Measurements from ENCODE around the gene CCDC187. TPM values are rescaled to one million over a fixed set of nuclear protein-coding genes. Genes with fewer than 3 reads are reported as not detected.
A peak's percentile ranks its signal among the peaks of the same experiment; 100 is the strongest.

The CCDC187 gene
- total and polyA plus RNA-seq, 10 donors = 0.03 to 0.20 (median 0.11) TPM; not detected in 2

- H3K9me3 ChIP-seq = no peaks in the 10 kb centered on the region
- peaks cover 0 to 85% (median 36%) of the 10 kb centered on the region in 6 donors for H3K4me1 ChIP-seq
- TF ChIP-seq, protein P1, sequence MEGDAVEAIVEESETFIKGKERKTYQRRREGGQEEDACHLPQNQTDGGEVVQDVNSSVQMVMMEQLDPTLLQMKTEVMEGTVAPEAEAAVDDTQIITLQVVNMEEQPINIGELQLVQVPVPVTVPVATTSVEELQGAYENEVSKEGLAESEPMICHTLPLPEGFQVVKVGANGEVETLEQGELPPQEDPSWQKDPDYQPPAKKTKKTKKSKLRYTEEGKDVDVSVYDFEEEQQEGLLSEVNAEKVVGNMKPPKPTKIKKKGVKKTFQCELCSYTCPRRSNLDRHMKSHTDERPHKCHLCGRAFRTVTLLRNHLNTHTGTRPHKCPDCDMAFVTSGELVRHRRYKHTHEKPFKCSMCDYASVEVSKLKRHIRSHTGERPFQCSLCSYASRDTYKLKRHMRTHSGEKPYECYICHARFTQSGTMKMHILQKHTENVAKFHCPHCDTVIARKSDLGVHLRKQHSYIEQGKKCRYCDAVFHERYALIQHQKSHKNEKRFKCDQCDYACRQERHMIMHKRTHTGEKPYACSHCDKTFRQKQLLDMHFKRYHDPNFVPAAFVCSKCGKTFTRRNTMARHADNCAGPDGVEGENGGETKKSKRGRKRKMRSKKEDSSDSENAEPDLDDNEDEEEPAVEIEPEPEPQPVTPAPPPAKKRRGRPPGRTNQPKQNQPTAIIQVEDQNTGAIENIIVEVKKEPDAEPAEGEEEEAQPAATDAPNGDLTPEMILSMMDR (IDR thresholded peaks at IDR 0.05 in 8 of 11, conservative IDR thresholded peaks at IDR 0.05 in 3 of 11) = peak; percentile 57 to 89 (median 78)
- TF ChIP-seq POLR2A (IDR thresholded peaks at IDR 0.05) = no peak
- TF ChIP-seq POLR2AphosphoS5 (IDR thresholded peaks at IDR 0.05) = peak; percentile 59 to 81 (median 65)
- peaks cover 0 to 71% (median 33%) of the 10 kb centered on the region in 6 donors for H3K36me3 ChIP-seq
- 63 to 73% (median 66%) methylated on average over 27 to 30 of the region's 30 CpGs for WGBS, 5 donors
- no peaks in the 10 kb centered on the region for H3K27me3 ChIP-seq (replicated peaks in 1 of 7)
- H3K4me3 ChIP-seq = peak overlapping the region in 1 of 8 donors; percentile 46
- intact Hi-C loops (cut with DNase I; ENCODE audit: low total_unique reads) = no loop called here
- peak; percentile 91 for DNase-seq
- H3K27ac ChIP-seq = peak overlapping the region; percentile 44 to 94 (median 80)
These were observed 77.9 kb downstream of the CCDC187 start for GRCh38 chr9:136225748-136226679.

DNA sequence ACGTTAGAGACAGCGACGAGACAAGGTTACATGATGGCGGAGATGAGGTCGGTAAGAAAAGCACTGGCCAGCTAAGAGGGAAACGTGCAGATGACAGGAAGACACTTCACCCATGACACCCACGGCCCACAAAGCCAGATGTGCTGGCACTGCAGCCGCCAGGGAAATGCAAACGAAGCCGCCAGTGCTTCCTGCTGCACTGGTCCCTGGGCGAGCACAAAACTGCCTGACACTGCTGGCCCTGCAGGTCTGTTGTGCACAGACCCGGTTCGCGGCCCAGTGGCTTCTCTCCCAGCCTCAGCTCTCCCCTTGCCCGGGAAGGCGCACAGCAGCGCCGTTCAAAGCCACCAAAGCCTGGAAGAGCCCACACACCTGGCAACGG lies 78.5 kb downstream of the CCDC187 start:
- 43 to 66% (median 61%) methylated on average over 10 to 19 of the region's 19 CpGs for WGBS, 5 donors
- TF ChIP-seq POLR2AphosphoS5 (IDR thresholded peaks at IDR 0.05) = peak; percentile 62 to 79 (median 77)
- TF ChIP-seq POLR2A (IDR thresholded peaks at IDR 0.05) = no peak
- Histone ChIP-seq H3K9me3 (no peaks in the 10 kb centered on the region), H3K27ac (peak overlapping the region; percentile 44 to 94 (median 80)), H3K36me3 (peaks cover 0 to 71% (median 36%) of the 10 kb centered on the region in 6 donors), H3K4me1 (peaks cover 0 to 79% (median 33%) of the 10 kb centered on the region in 6 donors), H3K27me3 (replicated peaks in 1 of 7) (no peaks in the 10 kb centered on the region), H3K4me3 (peak overlapping the region in 1 of 8 donors; percentile 46)
- intact Hi-C loops (cut with DNase I; ENCODE audit: low total_unique reads) = no loop called here
- peak; percentile 91 for DNase-seq

- Histone ChIP-seq H3K27me3 (replicated peaks in 1 of 7) (no peaks in the 10 kb centered on the region), H3K9me3 (no peaks in the 10 kb centered on the region), H3K36me3 (peaks cover 0 to 80% (median 44%) of the 10 kb centered on the region in 6 donors), H3K4me3 (no peak overlapping the region), H3K27ac (peak overlapping the region in 6 of 8 donors; percentile 5 to 94 (median 84)), H3K4me1 (peaks cover 0 to 71% (median 33%) of the 10 kb centered on the region in 6 donors)
- intact Hi-C loops (cut with DNase I; ENCODE audit: low total_unique reads) = no loop called here
- TF ChIP-seq, protein P1 (IDR thresholded peaks at IDR 0.05 in 8 of 11, conservative IDR thresholded peaks at IDR 0.05 in 3 of 11) = no peak
- TF ChIP-seq POLR2AphosphoS5 (IDR thresholded peaks at IDR 0.05) = peak in 1 of 3 donors; percentile 17
- no peak for DNase-seq
- WGBS, 5 donors = 77 to 89% (median 86%) methylated on average over 30 of the region's 30 CpGs
These were observed 79.8 kb downstream of the CCDC187 start for GRCh38 chr9:136223871-136224640.

GRCh38 chr9:136222906-136223285 lies 81.0 kb downstream of the CCDC187 start:
- Histone ChIP-seq H3K4me3 (no peak overlapping the region), H3K9me3 (no peaks in the 10 kb centered on the region), H3K27ac (no peak overlapping the region), H3K36me3 (peaks cover 0 to 91% (median 55%) of the 10 kb centered on the region in 6 donors), H3K27me3 (replicated peaks in 1 of 7) (no peaks in the 10 kb centered on the region), H3K4me1 (peaks cover 0 to 59% (median 33%) of the 10 kb centered on the region in 6 donors)
- intact Hi-C loops (cut with DNase I; ENCODE audit: low total_unique reads) = no loop called here
- DNase-seq = no peak
- whole genome bisulfite sequencing, 5 donors = 80 to 92% (median 85%) methylated on average over 12 to 13 of the region's 13 CpGs
- peak in 2 of 3 donors; percentile 26 to 27 for TF ChIP-seq POLR2AphosphoS5 (IDR thresholded peaks at IDR 0.05)
- TF ChIP-seq, protein P1 (IDR thresholded peaks at IDR 0.05 in 8 of 11, conservative IDR thresholded peaks at IDR 0.05 in 3 of 11) = no peak

Measured in spleen (tissue), 11 donors.